HT-29 (cell line): ENCODE results near the gene SCIN. TPM values are rescaled to one million over a fixed set of nuclear protein-coding genes. Genes with fewer than 3 reads are reported as not detected.

Experiments used
- small RNA-seq: library from RNA; depleted of rRNA; stranded (forward); fragments of <200 nt; gene quantifications from one replicate; pipeline ENCODE3, GENCODE V24; 2014
- total RNA-seq: library from RNA; depleted of rRNA; stranded (reverse); fragments of >200 nt; shearing (Covaris generic); gene quantifications from 2 replicates; pipeline ENCODE4 v1.2.3, GENCODE V29; 2014; rRNA removed

Gene SCIN
- total RNA-seq, 1 experiment from 2014 or later: 1.5 TPM

Small RNA genes lying within 50 kb of the gene (small RNA-seq; reads per million reads assigned to genes)
- not detected for gene RF00264

Other genes starting within 250 kb of the SCIN start
- gene VWDE, start 166.9 kb upstream of the SCIN start, total RNA-seq: not detected in 2 replicates
- gene ARL4A, start 116.9 kb downstream of the SCIN start, total RNA-seq: 24.2 and 26.8 TPM in 2 replicates